Ectodermal cell (in vitro differentiated cells): Measurements from ENCODE around the gene MAT2B.
A peak's percentile ranks its signal among the peaks of the same experiment; 100 is the strongest.
"Not testable (repeated sequence)": the region's sequence is repeated elsewhere in the genome, so short reads cannot be mapped to it uniquely, and the experiment has no call there.

Experiments
- H3K27ac ChIP-seq: 2 replicates; pipeline ENCODE4 v1.7.0; 2013; ENCODE audit warnings: mild to moderate bottlenecking, low read depth, low read length; ENCODE audit not compliant: insufficient read depth, poor library complexity, severe bottlenecking
- H3K27me3 ChIP-seq: 2 replicates; pipeline ENCODE4 v1.7.0; 2013; ENCODE audit warnings: mild to moderate bottlenecking, low read length; ENCODE audit not compliant: insufficient read depth, control insufficient read depth, poor library complexity, severe bottlenecking
- H3K36me3 ChIP-seq: one replicate; pipeline ENCODE4 v1.7.0; 2013; ENCODE audit warnings: low read length; ENCODE audit not compliant: control insufficient read depth, insufficient read depth
- H3K4me1 ChIP-seq: one replicate; pipeline ENCODE4 v1.7.0; 2013; ENCODE audit warnings: low read length; ENCODE audit not compliant: control insufficient read depth, insufficient read depth
- H3K4me3 ChIP-seq: 2 replicates; pipeline ENCODE4 v1.7.0; 2013; ENCODE audit warnings: low read depth, low read length, control low read depth; ENCODE audit not compliant: insufficient read depth
- H3K9me3 ChIP-seq: 2 replicates; pipeline ENCODE4 v1.7.0; 2013; ENCODE audit warnings: mild to moderate bottlenecking, low read length, moderate library complexity; ENCODE audit not compliant: control insufficient read depth
- WGBS, 2 experiments: methylation state at CpG; one replicate each; pipeline ENCODE4 v1.1.7; 2013; ENCODE audit warnings: missing lambda C conversion rate in 2 of 2; 5-methylcytosine and 5-hydroxymethylcytosine counted together

The MAT2B gene

GRCh38 chr5:163531272-163531671 is 25.9 kb downstream of the MAT2B start:
- no peaks in the 10 kb centered on the region for H3K9me3 ChIP-seq
- WGBS, 2 experiments: 59 to 68% methylated on average over 2 to 3 of the region's 3 CpGs
- no peak overlapping the region for H3K4me3 ChIP-seq
- no peaks in the 10 kb centered on the region for H3K36me3 ChIP-seq
- no peaks in the 10 kb centered on the region for H3K27me3 ChIP-seq
- H3K27ac ChIP-seq: no peak overlapping the region
- H3K4me1 ChIP-seq: peaks cover 13% of the 10 kb centered on the region

GRCh38 chr5:163532171-163533084 is 27.0 kb downstream of the MAT2B start:
- Histone ChIP-seq H3K4me1 (peaks cover 13% of the 10 kb centered on the region), H3K36me3 (no peaks in the 10 kb centered on the region), H3K9me3 (no peaks in the 10 kb centered on the region), H3K27me3 (no peaks in the 10 kb centered on the region), H3K4me3 (no peak overlapping the region), H3K27ac (no peak overlapping the region)
- 77 to 89% methylated on average over 5 of the region's 5 CpGs for WGBS, 2 experiments

DNA sequence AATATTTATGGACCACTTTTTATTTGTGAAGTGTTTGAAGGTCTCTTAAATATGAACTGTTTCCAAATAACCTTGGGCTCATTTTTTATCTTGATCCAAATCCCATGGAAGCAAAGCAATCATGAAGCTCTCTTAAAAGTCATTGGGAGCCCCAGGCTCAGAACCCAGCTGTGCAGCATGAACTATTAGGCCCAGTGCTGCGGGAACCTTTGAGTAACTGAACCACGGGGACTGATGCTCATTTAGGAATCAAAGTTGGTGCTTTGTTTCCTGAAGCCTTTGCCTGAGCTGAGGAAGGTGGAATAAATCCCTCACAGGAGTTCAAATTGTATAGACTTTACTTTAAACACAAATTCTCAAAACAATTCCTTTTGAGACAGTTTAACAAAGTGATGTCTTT is 27.8 kb downstream of the MAT2B start:
- WGBS, 2 experiments: 2 to 8% methylated on average over 2 of the region's 2 CpGs
- Histone ChIP-seq H3K27me3 (no peaks in the 10 kb centered on the region), H3K4me3 (no peak overlapping the region), H3K4me1 (peaks cover 13% of the 10 kb centered on the region), H3K9me3 (no peaks in the 10 kb centered on the region), H3K27ac (peak overlapping the region; percentile 22), H3K36me3 (no peaks in the 10 kb centered on the region)

GRCh38 chr5:163534492-163535094 is 29.2 kb downstream of the MAT2B start:
- Histone ChIP-seq H3K36me3 (no peaks in the 10 kb centered on the region), H3K27ac (no peak overlapping the region), H3K4me3 (no peak overlapping the region), H3K27me3 (no peaks in the 10 kb centered on the region), H3K4me1 (peaks cover 13% of the 10 kb centered on the region), H3K9me3 (no peaks in the 10 kb centered on the region)
- WGBS, 2 experiments: 80 to 90% methylated on average over 1 of the region's 2 CpGs

- Histone ChIP-seq H3K27ac (no peak overlapping the region), H3K4me1 (peaks cover 13% of the 10 kb centered on the region), H3K27me3 (no peaks in the 10 kb centered on the region), H3K36me3 (no peaks in the 10 kb centered on the region), H3K4me3 (no peak overlapping the region), H3K9me3 (no peaks in the 10 kb centered on the region)
- 89 to 94% methylated on average over 3 of the region's 3 CpGs for WGBS, 2 experiments
Observed at GRCh38 chr5:163535290-163535689, 29.9 kb downstream of the MAT2B start.

- H3K36me3 ChIP-seq, H3K4me3 ChIP-seq, H3K27ac ChIP-seq, H3K27me3 ChIP-seq, H3K9me3 ChIP-seq: not testable (repeated sequence)
- WGBS, 2 experiments: 96 to 100% methylated on average over 3 of the region's 3 CpGs
- peaks cover 13% of the 10 kb centered on the region for H3K4me1 ChIP-seq
Observed at GRCh38 chr5:163536442-163536841, 31.0 kb downstream of the MAT2B start.

- Histone ChIP-seq H3K27me3 (no peaks in the 10 kb centered on the region), H3K27ac (no peak overlapping the region), H3K9me3 (no peaks in the 10 kb centered on the region), H3K4me3 (no peak overlapping the region), H3K4me1 (no peaks in the 10 kb centered on the region), H3K36me3 (no peaks in the 10 kb centered on the region)
- 82 to 83% methylated on average over 1 of the region's 1 CpG for WGBS, 2 experiments
Observed at GRCh38 chr5:163540696-163541095, 35.3 kb downstream of the MAT2B start.

DNA sequence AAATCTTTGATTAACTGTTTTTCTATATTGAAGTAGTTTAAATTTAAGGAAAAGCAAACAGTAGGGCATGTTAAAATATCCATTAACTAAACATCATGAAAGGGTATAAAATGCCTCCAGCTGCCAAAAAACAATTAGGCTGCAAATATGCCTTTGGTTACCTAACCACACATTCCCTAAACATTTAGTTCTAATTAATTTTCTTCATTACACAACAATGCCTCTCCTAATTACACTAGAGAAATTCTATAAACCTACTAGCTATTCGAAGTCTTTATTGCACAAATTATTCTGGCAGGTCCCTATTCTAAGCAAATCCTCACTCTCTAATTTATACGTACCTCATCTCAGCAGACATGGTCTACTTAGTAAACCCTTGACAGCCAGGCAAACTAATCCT is 37.4 kb downstream of the MAT2B start:
- Histone ChIP-seq H3K36me3 (no peaks in the 10 kb centered on the region), H3K9me3 (no peaks in the 10 kb centered on the region), H3K27ac (no peak overlapping the region), H3K27me3 (no peaks in the 10 kb centered on the region), H3K4me3 (no peak overlapping the region), H3K4me1 (no peaks in the 10 kb centered on the region)
- WGBS, 2 experiments: 90 to 94% methylated on average over 2 of the region's 2 CpGs

DNA sequence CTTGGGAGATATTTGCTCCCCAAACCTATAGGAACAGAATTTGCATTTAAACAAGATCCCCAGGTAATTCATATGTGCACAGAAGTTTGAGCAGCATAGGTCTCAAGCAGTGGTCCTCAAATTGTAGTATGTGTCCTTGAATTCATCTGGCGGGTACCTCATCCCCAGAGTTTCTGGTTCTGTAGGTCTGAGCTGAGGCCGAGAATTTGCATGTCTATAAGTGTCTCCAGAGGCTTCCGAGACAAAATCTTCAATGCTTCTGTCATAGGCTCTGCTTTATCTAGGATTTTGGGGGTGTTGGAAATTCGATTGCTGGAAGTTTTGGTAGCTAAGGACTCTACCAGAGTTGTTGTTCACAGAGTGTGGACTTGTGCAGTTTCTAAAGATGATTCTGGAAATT is 38.6 kb downstream of the MAT2B start:
- H3K36me3 ChIP-seq: no peaks in the 10 kb centered on the region
- H3K27ac ChIP-seq: no peak overlapping the region
- WGBS, 2 experiments: 74% methylated on average over 4 of the region's 4 CpGs
- no peaks in the 10 kb centered on the region for H3K4me1 ChIP-seq
- H3K27me3 ChIP-seq: no peaks in the 10 kb centered on the region
- H3K9me3 ChIP-seq: no peaks in the 10 kb centered on the region
- H3K4me3 ChIP-seq: no peak overlapping the region

DNA sequence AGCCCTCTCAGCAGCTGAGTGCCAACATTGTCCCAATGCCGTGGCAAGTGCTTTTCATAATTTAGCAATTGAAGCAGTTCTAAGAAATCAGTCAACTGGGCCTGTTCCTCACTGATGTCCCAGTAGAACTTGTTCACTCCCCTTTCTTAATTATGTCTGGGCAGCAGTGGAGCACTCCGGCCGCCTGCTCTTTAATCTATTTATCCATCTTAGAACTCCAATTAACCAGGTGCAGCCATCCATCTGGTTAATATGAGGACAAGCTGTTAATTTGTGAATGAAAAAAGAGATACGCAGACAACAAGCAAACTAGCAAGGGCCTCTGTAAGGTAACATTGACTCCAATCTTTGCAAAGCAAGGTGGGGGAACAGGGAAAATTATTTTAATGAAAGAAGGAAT is 39.4 kb downstream of the MAT2B start:
- 96% methylated on average over 4 of the region's 4 CpGs for WGBS, 2 experiments
- Histone ChIP-seq H3K4me3 (no peak overlapping the region), H3K36me3 (no peaks in the 10 kb centered on the region), H3K9me3 (no peaks in the 10 kb centered on the region), H3K4me1 (no peaks in the 10 kb centered on the region), H3K27me3 (no peaks in the 10 kb centered on the region), H3K27ac (no peak overlapping the region)
